MCF 10A (cell line): ENCODE data around the gene TP53I3. TPM values are rescaled to one million over a fixed set of nuclear protein-coding genes. Genes with fewer than 3 reads are reported as not detected.

Experiments used
- BruUV-seq: library from RNA; stranded (reverse); fragments of 400-500 nt; replicated peaks from 2 replicates; lab custom pipeline; 2021; lab: Mats Ljungman, UMichigan
- CTCF ChIA-PET: fragments of 300-600 bp; sonication (Branson Sonifier 250); formaldehyde crosslinking; extraction: SDS; loops from one replicate; lab custom pipeline; 2021; ENCODE audit warnings: antibody characterized with exemption, inconsistent platforms; lab: Yijun Ruan, JAX
- POLR2A ChIA-PET: fragments of 300-600, 350-650 bp; sonication (Branson Sonifier 250); formaldehyde crosslinking; extraction: SDS; loops from one replicate; lab custom pipeline; 2020; ENCODE audit warnings: antibody characterized with exemption, inconsistent platforms; lab: Yijun Ruan, JAX
- DNase-seq: peaks from one replicate; pipeline ENCODE4 v3.0.0-alpha.2; 2018; ENCODE audit not compliant: unreplicated experiment
- H3K27ac Mint-ChIP-seq: one replicate; pipeline ENCODE4 v1.8.0; 2022; ENCODE audit warnings: mild to moderate bottlenecking, low read depth, mixed read lengths; ENCODE audit not compliant: unreplicated experiment
- H3K27me3 Mint-ChIP-seq: one replicate; pipeline ENCODE4 v1.8.0; 2022; ENCODE audit warnings: mixed read lengths; ENCODE audit not compliant: insufficient read depth, unreplicated experiment
- H3K36me3 Mint-ChIP-seq: one replicate; pipeline ENCODE4 v1.8.0; 2022; ENCODE audit warnings: mild to moderate bottlenecking, moderate library complexity, mixed read lengths; ENCODE audit not compliant: insufficient read depth, unreplicated experiment
- H3K4me1 Mint-ChIP-seq: one replicate; pipeline ENCODE4 v1.8.0; 2022; ENCODE audit warnings: mixed read lengths; ENCODE audit not compliant: insufficient read depth, unreplicated experiment
- H3K4me3 Mint-ChIP-seq: one replicate; pipeline ENCODE4 v1.8.0; 2022; ENCODE audit warnings: mild to moderate bottlenecking, moderate library complexity, mixed read lengths; ENCODE audit not compliant: unreplicated experiment
- H3K9me3 Mint-ChIP-seq: one replicate; pipeline ENCODE4 v1.8.0; 2022; ENCODE audit warnings: mixed read lengths; ENCODE audit not compliant: unreplicated experiment
- CTCF ChIP-seq: fragments of 200-600 bp; IDR thresholded peaks from one replicate; pipeline ENCODE4 v1.8.0; 2022; ENCODE audit warnings: antibody characterized with exemption, mild to moderate bottlenecking; ENCODE audit not compliant: unreplicated experiment
- intact Hi-C: fragments of 100-400 bp; cut with micrococcal nuclease; formaldehyde crosslinking; loops from 2 replicates; pipeline ENCODE4 v1.14.1; 2022
- total RNA-seq: library from RNA; stranded (reverse); gene quantifications from 2 replicates; pipeline ENCODE4 v1.2.3, GENCODE V29; 2022

TP53I3 gene
- total RNA-seq, 1 experiment from 2014 or later: 99.8 TPM

DNA sequence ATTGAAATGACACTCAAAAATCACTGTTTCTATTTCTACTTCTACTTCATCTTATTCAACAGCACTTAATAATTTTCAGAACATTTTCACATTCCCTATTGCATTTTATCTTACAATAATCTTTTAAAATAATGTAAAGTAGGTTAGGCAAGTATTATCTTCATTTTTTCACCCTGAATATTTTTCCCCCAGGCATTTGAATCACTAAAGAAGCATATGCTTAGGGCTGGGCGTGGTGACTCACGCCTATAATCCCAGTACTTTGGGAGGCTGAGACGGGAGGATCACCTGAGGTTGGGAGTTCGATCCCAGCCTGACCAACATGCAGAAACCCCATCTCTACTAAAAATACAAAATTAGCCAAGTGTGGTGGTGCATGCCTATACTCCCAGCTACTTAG is 44.1 kb downstream of the TP53I3 start:
- Mint-ChIP-seq H3K4me1 (peaks cover 7% of the 10 kb centered on the region), H3K27me3 (no peaks in the 10 kb centered on the region), H3K9me3 (no peaks in the 10 kb centered on the region), H3K27ac (no peak overlapping the region), H3K4me3 (no peak overlapping the region), H3K36me3 (peaks cover 35% of the 10 kb centered on the region)
- TF ChIP-seq CTCF: no peak
- POLR2A ChIA-PET: no interaction called here
- CTCF ChIA-PET: no interaction called here
- intact Hi-C loops: no loop called here
- no peak for DNase-seq
- BruUV-seq: no TSS peak

DNA sequence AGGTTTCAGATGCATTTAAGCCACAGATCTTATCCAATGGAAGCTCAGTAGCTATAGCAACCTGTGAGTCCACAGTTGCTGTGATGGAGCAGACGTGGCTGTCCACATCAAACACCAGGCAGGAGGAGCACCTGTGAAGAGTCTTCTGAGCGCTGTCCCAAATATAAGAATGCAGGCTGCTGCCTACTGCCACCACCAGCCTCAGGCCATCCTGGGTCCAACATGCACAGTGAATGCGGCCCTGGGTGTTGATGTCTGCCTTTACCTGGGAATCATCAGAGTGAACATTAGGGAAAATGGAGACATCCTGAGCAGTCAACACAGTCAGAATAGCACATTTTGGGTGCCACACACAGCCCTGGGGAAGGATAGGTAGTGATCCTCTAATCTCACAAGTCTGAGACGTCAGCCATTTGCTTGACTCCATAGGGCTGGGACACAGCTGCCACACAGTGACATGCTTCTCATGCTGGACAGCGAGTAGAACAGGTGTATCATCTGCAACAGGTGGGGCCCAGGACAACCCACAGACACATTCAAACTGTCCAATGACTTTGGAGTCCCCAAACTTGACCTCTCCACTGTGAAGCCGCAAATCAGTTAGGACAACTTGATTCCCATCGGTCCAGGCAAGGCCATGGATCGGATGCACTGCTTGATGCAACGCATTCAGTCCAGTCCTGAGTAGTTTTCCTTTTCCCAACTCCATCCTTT is 45.7 kb downstream of the TP53I3 start:
- intact Hi-C loops: no loop called here
- Mint-ChIP-seq H3K4me3 (no peak overlapping the region), H3K9me3 (no peaks in the 10 kb centered on the region), H3K4me1 (no peaks in the 10 kb centered on the region), H3K27ac (no peak overlapping the region), H3K27me3 (no peaks in the 10 kb centered on the region), H3K36me3 (peaks cover 35% of the 10 kb centered on the region)
- no peak for DNase-seq
- no peak for TF ChIP-seq CTCF
- CTCF ChIA-PET: interaction anchor here (0.6 kb wide), 1 partner anchor 163 kb away, joined by 3 read pairs; no protein-coding TSS in a partner anchor
- POLR2A ChIA-PET: no interaction called here
- no TSS peak for BruUV-seq

Other genes starting within 250 kb of the TP53I3 start
- 19.6 and 19.7 TPM in 2 replicates for gene ATAD2B, start 157.7 kb downstream of the TP53I3 start, total RNA-seq
- gene UBXN2A, start 144.4 kb downstream of the TP53I3 start, total RNA-seq: 13.0 and 13.6 TPM in 2 replicates
- gene MFSD2B, start 74.7 kb downstream of the TP53I3 start, total RNA-seq: 0.26 TPM in 1 of 2 replicates, not detected in the other
- gene WDCP, start 37.4 kb downstream of the TP53I3 start, total RNA-seq: 9.0 and 11.2 TPM in 2 replicates
- 1.7 and 1.8 TPM in 2 replicates for gene FKBP1B, start 35.1 kb downstream of the TP53I3 start, total RNA-seq
- gene SF3B6, start 8.5 kb downstream of the TP53I3 start, total RNA-seq: 141 and 180 TPM in 2 replicates
- gene PFN4, start 38.5 kb upstream of the TP53I3 start, total RNA-seq: 1.8 and 2.6 TPM in 2 replicates
- gene FAM228B, start 38.6 kb upstream of the TP53I3 start, total RNA-seq: 10.6 and 19.5 TPM in 2 replicates
- not detected in 2 replicates for gene FAM228A, start 90.2 kb upstream of the TP53I3 start, total RNA-seq